Peyer's patch (tissue), 4 donors: ENCODE results near the gene DGCR8. TPM values are rescaled to one million over a fixed set of nuclear protein-coding genes. Genes with fewer than 3 reads are reported as not detected.

Source experiments
- DNase-seq, 3 donors: peaks; one replicate each; pipeline ENCODE4 v3.0.0-alpha.2; 2017 to 2019
- H3K27ac ChIP-seq, 4 donors: fragments of 200-600 bp; sonication (generic); one replicate each; pipeline ENCODE4 v1.5.1; 2016 to 2019
- H3K27me3 ChIP-seq, 2 donors: fragments of 200-600 bp; sonication (generic); one replicate each; pipeline ENCODE4 v1.5.1; 2019
- H3K36me3 ChIP-seq, 3 donors: fragments of 200-600 bp; sonication (generic); one replicate each; pipeline ENCODE4 v1.5.1; 2016 to 2019
- H3K4me1 ChIP-seq, 4 donors: fragments of 200-600 bp; sonication (generic); one replicate each; pipeline ENCODE4 v1.5.1; 2016 to 2019
- H3K4me3 ChIP-seq, 4 donors: fragments of 200-600 bp; sonication (generic); 1 replicate in 3 of 4; 2 replicates in 1 of 4; pipeline ENCODE4 v1.5.1; 2016 to 2019; ENCODE audit warnings: mild to moderate bottlenecking in 1 of 4
- H3K9me3 ChIP-seq, 4 donors: fragments of 200-600 bp; sonication (generic); one replicate each; pipeline ENCODE4 v1.5.1; 2016 to 2019; ENCODE audit warnings: mild to moderate bottlenecking in 1 of 4
- CTCF ChIP-seq, 6 experiments: fragments of 450-650 bp in 4 of 6; fragments of 200-600 bp in 2 of 6; sonication (generic) in 1 of 6; IDR thresholded peaks; one replicate each; pipeline ENCODE4 v1.5.1; 2017 to 2019; ENCODE audit warnings: antibody characterized with exemption in 6 of 6, mild to moderate bottlenecking in 3 of 6, moderate library complexity in 1 of 6
- POLR2A ChIP-seq, 2 donors: fragments of 450-650 bp; IDR thresholded peaks; one replicate each; pipeline ENCODE4 v1.5.1; 2017; ENCODE audit warnings: antibody characterized with exemption in 2 of 2, mild to moderate bottlenecking in 2 of 2, moderate library complexity in 2 of 2
- total RNA-seq, 4 donors: library from RNA; depleted of rRNA; stranded (reverse); fragments of >200 nt; gene quantifications; one replicate each; pipeline ENCODE4 v1.1.0, GENCODE V29; 2016

Gene DGCR8
- total RNA-seq, 4 donors from 2014 or later, result 40.6 to 138 (median 64.9) TPM

DNA sequence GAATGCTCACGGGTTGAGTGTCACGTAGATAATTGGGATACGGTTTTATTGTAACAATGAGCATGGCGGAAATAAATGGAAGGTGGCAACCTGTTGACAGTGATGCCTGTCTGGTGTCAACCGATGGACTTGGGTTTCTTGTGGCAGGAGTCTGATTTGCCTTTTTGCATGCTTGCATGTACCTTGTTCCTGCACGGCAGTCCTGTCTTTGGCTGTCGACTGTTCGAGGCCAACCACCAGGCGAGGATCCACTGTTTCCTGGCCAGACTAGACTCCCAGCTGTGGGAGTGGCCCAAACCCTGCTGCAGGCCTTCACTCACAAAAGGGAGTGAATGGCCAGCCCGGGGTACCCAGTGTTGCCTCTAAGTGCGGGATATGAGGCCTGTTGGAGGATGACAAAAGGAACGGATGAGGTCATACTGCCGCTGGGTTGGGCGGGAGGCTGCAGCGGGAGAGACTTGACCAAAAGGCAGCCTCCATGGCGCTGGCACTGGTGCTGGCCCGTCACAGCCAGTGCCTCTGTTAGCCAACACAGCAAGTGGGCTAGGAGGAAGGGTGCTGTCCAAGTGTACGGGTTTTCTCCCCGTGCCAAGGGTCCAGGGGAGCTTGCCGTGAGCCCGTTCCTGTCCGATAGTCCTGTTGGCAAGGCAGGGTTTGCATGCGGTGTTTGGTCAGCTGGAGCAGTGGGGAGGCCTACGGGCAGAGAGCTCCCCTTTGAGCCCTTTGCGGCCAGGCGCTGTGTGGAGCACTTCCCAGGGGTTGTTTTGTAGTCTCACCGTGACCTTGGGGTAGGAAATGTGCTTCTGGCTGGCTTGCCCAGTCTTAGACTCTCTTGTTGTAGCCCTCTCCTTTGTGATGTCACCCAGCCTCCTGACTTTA lies 974 bp downstream of the DGCR8 start:
- TF ChIP-seq POLR2A (IDR thresholded peaks at IDR 0.05) (no peak), CTCF (IDR thresholded peaks at IDR 0.05) (no peak)
- H3K27me3 ChIP-seq, result no peaks in the 10 kb centered on the region
- peak overlapping the region; percentile 79 to 95 (median 90) for H3K27ac ChIP-seq
- no peaks in the 10 kb centered on the region for H3K9me3 ChIP-seq
- peak overlapping the region; percentile 81 to 99 (median 88) for H3K4me3 ChIP-seq
- H3K36me3 ChIP-seq, result peaks cover 0 to 5% (median 0%) of the 10 kb centered on the region in 3 donors
- peak in 1 of 3 donors; percentile 57 for DNase-seq
- peaks cover 0 to 40% (median 7%) of the 10 kb centered on the region in 4 donors for H3K4me1 ChIP-seq

DNA sequence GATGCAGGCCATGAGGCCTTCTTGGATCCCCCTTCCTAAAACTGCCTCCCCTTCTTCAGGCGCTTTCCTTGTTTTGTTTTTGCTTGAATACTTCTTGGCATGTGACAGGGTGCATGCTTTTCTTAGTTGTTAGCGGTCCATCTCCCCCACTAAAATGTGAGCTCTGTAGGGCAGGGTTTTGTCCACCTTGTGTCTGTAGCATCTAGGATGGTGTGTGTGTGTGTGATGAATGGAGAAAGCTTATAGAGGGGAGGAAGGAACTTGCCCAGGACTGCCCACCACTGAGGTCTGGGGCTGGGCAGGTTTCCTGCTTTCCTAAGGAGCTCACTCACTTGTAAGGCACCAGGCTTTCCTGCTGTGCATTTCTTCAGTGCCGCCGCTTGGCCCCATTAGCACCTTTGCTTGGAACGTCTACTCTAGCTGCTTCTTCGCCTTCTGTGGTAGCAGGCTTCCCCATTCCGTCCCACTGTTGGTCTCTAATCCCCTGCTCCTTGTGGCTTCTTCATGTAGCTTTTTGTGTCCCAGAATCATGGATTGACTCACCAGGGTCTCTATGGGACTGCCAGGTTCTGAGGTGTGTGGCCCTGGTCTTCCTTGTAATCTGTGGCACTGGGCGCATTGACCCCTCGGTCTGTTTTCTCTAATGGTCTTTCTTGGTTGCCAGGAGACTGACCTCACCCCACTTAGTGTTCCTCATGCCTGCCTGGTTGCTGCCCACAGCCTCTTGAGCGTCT lies 3.3 kb downstream of the DGCR8 start:
- DNase-seq, result no peak
- H3K9me3 ChIP-seq, result no peaks in the 10 kb centered on the region
- no peak for TF ChIP-seq POLR2A (IDR thresholded peaks at IDR 0.05)
- no peak for TF ChIP-seq CTCF (IDR thresholded peaks at IDR 0.05)
- H3K4me1 ChIP-seq, result peaks cover 0 to 40% (median 7%) of the 10 kb centered on the region in 4 donors
- no peak overlapping the region for H3K27ac ChIP-seq
- H3K27me3 ChIP-seq, result no peaks in the 10 kb centered on the region
- H3K36me3 ChIP-seq, result peaks cover 0 to 27% (median 0%) of the 10 kb centered on the region in 3 donors
- H3K4me3 ChIP-seq, result no peak overlapping the region

DNA sequence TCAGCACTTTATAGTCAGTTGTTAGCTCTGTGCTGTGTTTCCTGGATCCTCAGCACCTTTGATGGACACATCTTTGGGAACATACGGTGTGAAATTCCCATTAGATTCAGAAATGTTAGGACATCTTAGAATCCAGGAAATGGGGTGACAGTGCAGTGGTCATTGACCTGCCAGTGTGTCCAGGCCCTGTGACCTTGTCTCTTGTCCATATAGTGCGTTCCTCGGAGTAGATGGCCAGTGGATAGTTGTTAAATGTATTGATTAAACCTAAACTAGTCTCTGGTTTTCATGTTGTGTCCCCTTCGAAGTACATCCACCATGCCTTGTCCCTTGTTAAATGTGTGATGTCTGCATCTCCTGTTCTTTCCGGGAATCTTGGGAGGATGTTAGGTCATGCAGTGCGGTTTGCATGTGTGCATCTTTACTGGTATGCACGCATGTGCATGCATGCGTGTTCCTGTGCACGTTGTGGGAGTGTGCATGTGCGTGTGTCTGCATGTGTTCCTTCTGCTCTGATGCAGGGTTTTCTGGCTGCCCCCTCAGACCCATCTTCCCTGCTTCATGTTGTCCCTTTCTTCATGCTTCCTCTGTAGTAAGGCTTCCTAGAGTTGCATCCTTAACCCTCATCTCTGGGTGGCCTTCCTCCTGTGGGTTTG lies 4.0 kb downstream of the DGCR8 start:
- Histone ChIP-seq H3K4me1 (peaks cover 0 to 40% (median 7%) of the 10 kb centered on the region in 4 donors), H3K9me3 (no peaks in the 10 kb centered on the region), H3K27ac (no peak overlapping the region), H3K4me3 (no peak overlapping the region), H3K27me3 (no peaks in the 10 kb centered on the region), H3K36me3 (peaks cover 0 to 34% (median 0%) of the 10 kb centered on the region in 3 donors)
- TF ChIP-seq POLR2A (IDR thresholded peaks at IDR 0.05), result no peak
- TF ChIP-seq CTCF (IDR thresholded peaks at IDR 0.05), result no peak
- DNase-seq, result no peak

DNA sequence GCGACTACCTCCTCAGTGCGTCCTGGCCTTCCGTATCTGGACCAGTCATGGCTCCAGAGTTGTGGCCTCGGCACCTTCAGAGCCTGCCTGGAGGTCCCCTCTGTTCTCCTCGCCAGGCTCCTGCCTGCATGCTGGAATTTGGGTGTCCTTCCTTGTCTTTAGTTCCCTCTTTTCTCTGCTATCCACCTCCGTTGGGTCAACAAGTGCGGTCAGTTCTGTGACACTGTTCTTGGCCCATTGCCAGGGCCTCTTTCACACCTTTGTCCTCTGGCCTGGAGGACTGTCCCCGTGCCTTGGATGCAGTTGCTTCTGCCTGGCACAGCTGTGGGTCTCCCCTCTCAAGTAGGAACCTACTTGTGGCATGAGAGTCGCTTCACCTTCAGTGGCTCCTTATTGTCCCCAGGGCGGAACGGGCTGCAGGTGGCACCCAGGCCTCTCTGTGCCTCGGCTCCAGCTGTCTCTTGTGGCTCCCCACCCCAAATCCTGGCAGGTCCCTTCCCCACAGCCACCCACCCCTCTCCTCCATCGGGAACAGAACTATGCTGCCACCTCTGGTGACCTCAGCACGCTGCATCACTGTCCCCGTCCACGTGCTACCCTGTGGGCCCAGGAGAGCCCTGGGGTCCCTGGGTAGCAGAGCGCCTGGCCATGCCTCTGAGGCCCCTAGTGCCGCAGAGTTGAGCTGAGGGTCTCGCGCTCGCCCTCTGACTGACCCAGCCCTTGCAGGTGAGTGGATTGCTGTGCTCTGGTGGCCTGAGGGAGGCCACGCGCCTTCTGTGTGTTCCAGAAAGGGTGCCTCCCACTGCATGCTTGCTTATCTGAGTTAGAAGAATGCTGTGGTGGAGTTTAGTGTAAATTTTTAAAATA lies 4.7 kb downstream of the DGCR8 start:
- no peak overlapping the region for H3K27ac ChIP-seq
- TF ChIP-seq POLR2A (IDR thresholded peaks at IDR 0.05) (no peak), CTCF (IDR thresholded peaks at IDR 0.05) (peak in 3 of 6 experiments; percentile 8 to 19 (median 18))
- H3K4me1 ChIP-seq, result peaks cover 0 to 40% (median 7%) of the 10 kb centered on the region in 4 donors
- H3K36me3 ChIP-seq, result peaks cover 0 to 42% (median 0%) of the 10 kb centered on the region in 3 donors
- no peaks in the 10 kb centered on the region for H3K9me3 ChIP-seq
- no peaks in the 10 kb centered on the region for H3K27me3 ChIP-seq
- DNase-seq, result peak in 1 of 3 donors; percentile 44
- no peak overlapping the region for H3K4me3 ChIP-seq
